ENCODE data around the gene PCSK7.

- TF ChIP-seq LEF1 (IDR thresholded peaks at IDR 0.05; ENCODE audit: borderline replicate concordance), result no peak
- TF ChIP-seq SP1 (IDR thresholded peaks at IDR 0.05), result no peak
- TF ChIP-seq SUZ12 (IDR thresholded peaks at IDR 0.05), result no peak
- no peak for TF ChIP-seq CTBP1 (IDR thresholded peaks at IDR 0.05; ENCODE audit: borderline replicate concordance)
- no peak for TF ChIP-seq ARNT (IDR thresholded peaks at IDR 0.05)
- TF ChIP-seq ZNF384 (IDR thresholded peaks at IDR 0.05), result no peak
- TF ChIP-seq BHLHE40 (IDR thresholded peaks at IDR 0.05; ENCODE audit: borderline replicate concordance), result no peak
- TF ChIP-seq TARDBP (IDR thresholded peaks at IDR 0.05), result no peak
- TF ChIP-seq FOXM1 (IDR thresholded peaks at IDR 0.05; ENCODE audit: borderline replicate concordance), result no peak
- TF ChIP-seq FOXA1 (IDR thresholded peaks at IDR 0.05), result no peak
- no peak for TF ChIP-seq NFRKB (IDR thresholded peaks at IDR 0.05)
- no peak for TF ChIP-seq HDGF (IDR thresholded peaks at IDR 0.05; ENCODE audit: borderline replicate concordance)
Observed at GRCh38 chr11:117269856-117270255, 38.0 kb upstream of the PCSK7 start.
